Measurements from ENCODE around the gene TNIK. TPM values are rescaled to one million over a fixed set of nuclear protein-coding genes. Genes with fewer than 3 reads are reported as not detected.
"Not testable (repeated sequence)": the region's sequence is repeated elsewhere in the genome, so short reads cannot be mapped to it uniquely, and the experiment has no call there.

Gene TNIK
- total RNA-seq, 1 experiment from 2014 or later = 19.1 TPM

- in situ Hi-C loops (cut with HindIII; ENCODE audit: low pct_unique_long_range_greater_than_20kb, low sequenced_read_pairs) = no loop called here
These were observed 24.4 kb downstream of the TNIK start for GRCh38 chr3:171435757-171436156.

GRCh38 chr3:171435143-171435542 lies 25.1 kb downstream of the TNIK start:
- DNase-seq (ENCODE audit: low read depth) = no peak
- in situ Hi-C loops (cut with HindIII; ENCODE audit: low pct_unique_long_range_greater_than_20kb, low sequenced_read_pairs) = no loop called here

More at GRCh38 chr3:171435757-171436156, 24.4 kb downstream of the TNIK start:
- DNase-seq (ENCODE audit: low read depth) = no peak

GRCh38 chr3:171432548-171432947 lies 27.7 kb downstream of the TNIK start:
- in situ Hi-C loops (cut with HindIII; ENCODE audit: low pct_unique_long_range_greater_than_20kb, low sequenced_read_pairs) = no loop called here
- DNase-seq (ENCODE audit: low read depth) = no peak

- DNase-seq (ENCODE audit: low read depth) = no peak
- in situ Hi-C loops (cut with HindIII; ENCODE audit: low pct_unique_long_range_greater_than_20kb, low sequenced_read_pairs) = no loop called here
These were observed 28.7 kb downstream of the TNIK start for GRCh38 chr3:171431550-171431949.

- DNase-seq (ENCODE audit: low read depth) = no peak
- in situ Hi-C loops (cut with HindIII; ENCODE audit: low pct_unique_long_range_greater_than_20kb, low sequenced_read_pairs) = no loop called here
These were observed 29.7 kb downstream of the TNIK start for GRCh38 chr3:171430530-171430929.

GRCh38 chr3:171429635-171430034 lies 30.6 kb downstream of the TNIK start:
- in situ Hi-C loops (cut with HindIII; ENCODE audit: low pct_unique_long_range_greater_than_20kb, low sequenced_read_pairs) = no loop called here
- no peak for DNase-seq (ENCODE audit: low read depth)

GRCh38 chr3:171428892-171429291 lies 31.3 kb downstream of the TNIK start:
- no peak for DNase-seq (ENCODE audit: low read depth)
- in situ Hi-C loops (cut with HindIII; ENCODE audit: low pct_unique_long_range_greater_than_20kb, low sequenced_read_pairs) = no loop called here

GRCh38 chr3:171428321-171428787 lies 31.9 kb downstream of the TNIK start:
- no peak for DNase-seq (ENCODE audit: low read depth)
- in situ Hi-C loops (cut with HindIII; ENCODE audit: low pct_unique_long_range_greater_than_20kb, low sequenced_read_pairs) = no loop called here

- in situ Hi-C loops (cut with HindIII; ENCODE audit: low pct_unique_long_range_greater_than_20kb, low sequenced_read_pairs) = no loop called here
- no peak for DNase-seq (ENCODE audit: low read depth)
These were observed 32.4 kb downstream of the TNIK start for GRCh38 chr3:171427771-171428320.

- in situ Hi-C loops (cut with HindIII; ENCODE audit: low pct_unique_long_range_greater_than_20kb, low sequenced_read_pairs); DNase-seq (ENCODE audit: low read depth): not testable (repeated sequence)
These were observed 36.1 kb downstream of the TNIK start for GRCh38 chr3:171424063-171424462.

- in situ Hi-C loops (cut with HindIII; ENCODE audit: low pct_unique_long_range_greater_than_20kb, low sequenced_read_pairs); DNase-seq (ENCODE audit: low read depth): not testable (repeated sequence)
These were observed 37.4 kb downstream of the TNIK start for GRCh38 chr3:171422855-171423254.

- in situ Hi-C loops (cut with HindIII; ENCODE audit: low pct_unique_long_range_greater_than_20kb, low sequenced_read_pairs) = no loop called here
- no peak for DNase-seq (ENCODE audit: low read depth)
These were observed 39.5 kb downstream of the TNIK start for GRCh38 chr3:171420667-171421066.

- no peak for DNase-seq (ENCODE audit: low read depth)
- in situ Hi-C loops (cut with HindIII; ENCODE audit: low pct_unique_long_range_greater_than_20kb, low sequenced_read_pairs) = no loop called here
These were observed 40.7 kb downstream of the TNIK start for GRCh38 chr3:171419457-171419856.

- in situ Hi-C loops (cut with HindIII; ENCODE audit: low pct_unique_long_range_greater_than_20kb, low sequenced_read_pairs) = no loop called here
- DNase-seq (ENCODE audit: low read depth) = no peak
These were observed 42.4 kb downstream of the TNIK start for GRCh38 chr3:171417813-171418212.

GRCh38 chr3:171417137-171417536 lies 43.1 kb downstream of the TNIK start:
- DNase-seq (ENCODE audit: low read depth) = no peak
- in situ Hi-C loops (cut with HindIII; ENCODE audit: low pct_unique_long_range_greater_than_20kb, low sequenced_read_pairs) = no loop called here

GRCh38 chr3:171416666-171417065 lies 43.5 kb downstream of the TNIK start:
- no peak for DNase-seq (ENCODE audit: low read depth)
- in situ Hi-C loops (cut with HindIII; ENCODE audit: low pct_unique_long_range_greater_than_20kb, low sequenced_read_pairs) = no loop called here

GRCh38 chr3:171416061-171416460 lies 44.1 kb downstream of the TNIK start:
- DNase-seq (ENCODE audit: low read depth) = no peak
- in situ Hi-C loops (cut with HindIII; ENCODE audit: low pct_unique_long_range_greater_than_20kb, low sequenced_read_pairs) = no loop called here

- no peak for DNase-seq (ENCODE audit: low read depth)
- in situ Hi-C loops (cut with HindIII; ENCODE audit: low pct_unique_long_range_greater_than_20kb, low sequenced_read_pairs) = no loop called here
These were observed 45.1 kb downstream of the TNIK start for GRCh38 chr3:171415070-171415469.

GRCh38 chr3:171412473-171412872 lies 47.7 kb downstream of the TNIK start:
- no peak for DNase-seq (ENCODE audit: low read depth)
- in situ Hi-C loops (cut with HindIII; ENCODE audit: low pct_unique_long_range_greater_than_20kb, low sequenced_read_pairs) = no loop called here

- in situ Hi-C loops (cut with HindIII; ENCODE audit: low pct_unique_long_range_greater_than_20kb, low sequenced_read_pairs) = no loop called here
- DNase-seq (ENCODE audit: low read depth) = no peak
These were observed 48.2 kb downstream of the TNIK start for GRCh38 chr3:171412054-171412453.
